K562 (cell line): Measurements from ENCODE around the gene ZNF112.

Source experiments
- CBX5 ChIP-seq: IDR thresholded peaks from 2 replicates; pipeline ENCODE4 v1.6.1; 2014; ENCODE audit warnings: low read depth, borderline replicate concordance
- EP300 ChIP-seq: IDR thresholded peaks from 2 replicates; pipeline ENCODE4 v1.6.1; 2012; ENCODE audit warnings: low read length, improper control_type of control experiment

GRCh38 chr19:44305457-44305856, 51.0 kb downstream of the ZNF112 start:
- TF ChIP-seq EP300 (no peak), CBX5 (no peak)
